Adrenal gland (tissue), 12 donors: ENCODE data around the gene SAMD11. TPM values are rescaled to one million over a fixed set of nuclear protein-coding genes. Genes with fewer than 3 reads are reported as not detected.
A peak's percentile ranks its signal among the peaks of the same experiment; 100 is the strongest.

Experiments
- DNase-seq, 7 donors: peaks; one replicate each; pipeline ENCODE4 v3.0.0-alpha.2; 2019 to 2020
- H3K27ac ChIP-seq, 5 donors: fragments of 200-600 bp; sonication (generic) in 4 of 5; 1 replicate in 3 of 5; 2 replicates in 2 of 5; pipeline versions ENCODE4 v1.5.1 to v1.8.0; 2016 to 2020; ENCODE audit warnings: mild to moderate bottlenecking in 1 of 5
- H3K27me3 ChIP-seq: fragments of 200-600 bp; 2 replicates; pipeline ENCODE4 v1.8.0; 2021
- H3K36me3 ChIP-seq, 2 donors: fragments of 200-600 bp; replicated peaks in 1 of 2; 1 replicate in 1 of 2; 2 replicates in 1 of 2; pipeline versions ENCODE4 v1.5.1 to v1.8.0; 2018 to 2022
- H3K4me1 ChIP-seq, 2 donors: fragments of 200-600 bp; replicated peaks in 1 of 2; 1 replicate in 1 of 2; 2 replicates in 1 of 2; pipeline versions ENCODE4 v1.5.1 to v1.8.0; 2018 to 2021
- H3K4me3 ChIP-seq, 4 donors: fragments of 200-600 bp; sonication (generic) in 3 of 4; one replicate each; pipeline ENCODE4 v1.5.1; 2016 to 2018
- H3K9me3 ChIP-seq, 3 donors: fragments of 200-600 bp; sonication (generic) in 1 of 3; replicated peaks in 1 of 3; 1 replicate in 2 of 3; 2 replicates in 1 of 3; pipeline versions ENCODE4 v1.5.1 to v1.8.0; 2016 to 2021
- POLR2A ChIP-seq, 2 donors: fragments of 450-650 bp; IDR thresholded peaks; one replicate each; pipeline ENCODE4 v1.6.1; 2017; ENCODE audit warnings: antibody characterized with exemption in 2 of 2, mild to moderate bottlenecking in 2 of 2, moderate library complexity in 1 of 2
- WGBS, 4 donors: extraction: QIAGEN DNeasy Blood & Tissue Kit in 2 of 4; methylation state at CpG; one replicate each; pipeline versions ENCODE4 v1.1.5 to v1.1.7; 2013 to 2017; 5-methylcytosine and 5-hydroxymethylcytosine counted together
- intact Hi-C, 2 donors: fragments of 100-400 bp; cut with DNase I; formaldehyde crosslinking; loops; one replicate each; pipeline versions ENCODE4 v1.14.1 to v1.15.0; 2022 to 2023
- polyA plus RNA-seq, 3 donors: library from polyadenylated mRNA; stranded (reverse); fragments of 200-250 nt in 2 of 3; fragments of 350-450 nt in 1 of 3; fragmentation: Illumina TruSeq in 1 of 3; extraction: RNeasy Lipid Tissue Mini Kit (QIAGEN cat#74804) in 1 of 3; gene quantifications; one replicate each; pipeline ENCODE4 v1.2.3, GENCODE V29; 2013 to 2014
- total RNA-seq, 9 donors: library from RNA; depleted of rRNA in 4 of 9; stranded (reverse); fragments of >200 nt in 4 of 9; fragments of 120-200 nt in 1 of 9; fragmentation: NEBNext Ultra II Directional in 1 of 9; extraction: Animal tissue kit (Norgen Biotek cat#: 25700) in 1 of 9; gene quantifications; one replicate each; pipeline versions ENCODE4 v1.1.0 to v1.2.4, GENCODE V29; 2013 to 2023
- TF ChIP-seq, protein P1 (sequence below), 6 experiments: fragments of 450-650 bp in 4 of 6; fragments of 200-600 bp in 2 of 6; sonication (generic) in 1 of 6; IDR thresholded peaks; 1 replicate in 5 of 6; 2 replicates in 1 of 6; pipeline versions ENCODE4 v1.5.1 to v1.8.0; 2016 to 2021; ENCODE audit warnings: antibody characterized with exemption in 6 of 6, mild to moderate bottlenecking in 2 of 6, moderate library complexity in 1 of 6
- donor health status: healthy with polysubstance abuse.
- donor health status: Bipolar disorder and iron deficiency.
- donor health status: DM: yes; HTN: yes; CAD: no.
- donor health status: DM: no; HTN: no; CAD: no.
- donor health status: DM: no; HTN: no; CAD: no.
- donor health status: DM: yes; HTN: yes; CAD: no.

The SAMD11 gene
- total and polyA plus RNA-seq, 12 donors: 1.8 to 96.6 (median 16.7) TPM

DNA sequence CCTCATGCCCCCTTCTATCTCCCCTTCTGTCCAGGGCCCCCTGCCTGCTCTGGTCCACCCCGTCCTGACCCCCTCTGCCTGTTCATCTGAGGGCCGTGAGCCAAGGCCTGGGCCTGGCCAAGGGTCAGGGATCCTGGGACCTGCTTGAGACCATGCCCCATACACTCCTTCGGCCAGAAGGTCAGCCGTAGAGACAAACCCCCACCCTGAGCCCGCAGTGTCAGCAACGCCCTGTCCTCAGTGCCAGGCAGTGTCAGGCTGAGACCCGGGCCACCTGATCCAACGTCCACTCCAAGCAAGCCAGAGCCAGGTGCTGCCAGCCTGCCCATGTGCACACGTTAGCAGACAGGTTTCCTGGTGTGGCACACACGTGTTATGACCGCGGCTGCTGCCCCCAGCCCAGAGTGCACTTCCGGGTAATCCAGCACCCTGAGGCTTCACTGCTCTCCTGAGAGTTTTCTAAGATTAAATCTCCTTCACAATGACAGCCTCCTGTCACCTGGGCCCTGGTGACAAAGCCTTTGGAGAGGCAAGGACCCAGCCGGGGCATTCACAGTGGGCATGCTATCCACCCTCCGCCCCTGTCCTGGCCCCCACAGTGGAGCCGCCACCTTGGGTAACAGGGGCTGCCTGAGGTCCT lies 10.1 kb upstream of the SAMD11 start:
- Histone ChIP-seq H3K27ac (no peak overlapping the region), H3K9me3 (no peaks in the 10 kb centered on the region), H3K27me3 (peaks cover 59% of the 10 kb centered on the region), H3K36me3 (no peaks in the 10 kb centered on the region), H3K4me3 (no peak overlapping the region), H3K4me1 (peaks cover 12 to 29% of the 10 kb centered on the region in 2 donors)
- intact Hi-C loops: no loop called here
- TF ChIP-seq, protein P1, sequence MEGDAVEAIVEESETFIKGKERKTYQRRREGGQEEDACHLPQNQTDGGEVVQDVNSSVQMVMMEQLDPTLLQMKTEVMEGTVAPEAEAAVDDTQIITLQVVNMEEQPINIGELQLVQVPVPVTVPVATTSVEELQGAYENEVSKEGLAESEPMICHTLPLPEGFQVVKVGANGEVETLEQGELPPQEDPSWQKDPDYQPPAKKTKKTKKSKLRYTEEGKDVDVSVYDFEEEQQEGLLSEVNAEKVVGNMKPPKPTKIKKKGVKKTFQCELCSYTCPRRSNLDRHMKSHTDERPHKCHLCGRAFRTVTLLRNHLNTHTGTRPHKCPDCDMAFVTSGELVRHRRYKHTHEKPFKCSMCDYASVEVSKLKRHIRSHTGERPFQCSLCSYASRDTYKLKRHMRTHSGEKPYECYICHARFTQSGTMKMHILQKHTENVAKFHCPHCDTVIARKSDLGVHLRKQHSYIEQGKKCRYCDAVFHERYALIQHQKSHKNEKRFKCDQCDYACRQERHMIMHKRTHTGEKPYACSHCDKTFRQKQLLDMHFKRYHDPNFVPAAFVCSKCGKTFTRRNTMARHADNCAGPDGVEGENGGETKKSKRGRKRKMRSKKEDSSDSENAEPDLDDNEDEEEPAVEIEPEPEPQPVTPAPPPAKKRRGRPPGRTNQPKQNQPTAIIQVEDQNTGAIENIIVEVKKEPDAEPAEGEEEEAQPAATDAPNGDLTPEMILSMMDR (IDR thresholded peaks at IDR 0.05): no peak
- TF ChIP-seq POLR2A (IDR thresholded peaks at IDR 0.05): no peak
- peak in 3 of 7 donors; percentile 4 to 11 (median 10) for DNase-seq
- 46 to 72% (median 67%) methylated on average over 6 to 16 of the region's 16 CpGs; no CpG with 5 or more reads in 1 of the 4 donors for WGBS, 4 donors

DNA sequence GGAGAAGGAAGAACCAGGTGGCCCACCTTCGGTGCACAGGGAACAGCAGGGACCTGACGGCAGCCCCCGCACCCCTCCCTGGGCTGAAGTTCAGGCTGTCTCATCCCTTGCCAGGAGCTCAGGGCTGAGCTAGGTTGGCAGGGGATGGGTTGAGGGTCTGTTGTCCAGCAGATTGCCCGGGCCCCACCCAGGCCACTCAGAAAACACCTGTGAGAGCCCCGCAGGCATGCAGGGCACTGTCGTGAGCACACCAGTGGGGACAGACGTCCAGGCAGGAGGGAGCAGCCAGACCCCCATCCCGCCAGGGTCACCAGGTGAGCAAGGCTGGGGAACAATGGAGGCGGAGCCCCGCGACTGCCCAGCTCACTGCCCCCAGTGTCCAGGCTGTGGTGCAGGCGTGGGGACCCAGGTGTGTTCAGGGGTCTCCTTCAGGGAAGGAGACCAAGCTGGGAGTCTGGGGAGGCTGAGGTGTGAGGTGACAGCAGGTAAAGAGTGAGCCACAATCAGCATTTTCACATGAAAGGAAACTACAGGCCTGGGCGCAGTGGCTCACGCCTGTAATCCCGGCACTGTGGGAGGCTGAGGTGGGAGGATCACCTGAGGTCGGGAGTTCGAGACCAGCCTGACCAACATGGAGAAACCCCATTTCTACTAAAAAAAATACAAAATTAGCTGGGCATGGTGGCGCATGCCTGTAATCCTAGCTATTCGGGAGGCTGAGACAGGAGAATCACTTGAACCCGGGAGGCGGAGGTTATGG lies 9.4 kb upstream of the SAMD11 start:
- H3K27me3 ChIP-seq: peaks cover 64% of the 10 kb centered on the region
- TF ChIP-seq, protein P1 (IDR thresholded peaks at IDR 0.05): no peak
- no peak for TF ChIP-seq POLR2A (IDR thresholded peaks at IDR 0.05)
- intact Hi-C loops: no loop called here
- H3K9me3 ChIP-seq: no peaks in the 10 kb centered on the region
- DNase-seq: peak in 3 of 7 donors; percentile 6 to 35 (median 11)
- no peak overlapping the region for H3K4me3 ChIP-seq
- peaks cover 12 to 29% of the 10 kb centered on the region in 2 donors for H3K4me1 ChIP-seq
- H3K27ac ChIP-seq: no peak overlapping the region
- WGBS, 4 donors: 67 to 85% (median 74%) methylated on average over 9 to 21 of the region's 21 CpGs
- no peaks in the 10 kb centered on the region for H3K36me3 ChIP-seq

DNA sequence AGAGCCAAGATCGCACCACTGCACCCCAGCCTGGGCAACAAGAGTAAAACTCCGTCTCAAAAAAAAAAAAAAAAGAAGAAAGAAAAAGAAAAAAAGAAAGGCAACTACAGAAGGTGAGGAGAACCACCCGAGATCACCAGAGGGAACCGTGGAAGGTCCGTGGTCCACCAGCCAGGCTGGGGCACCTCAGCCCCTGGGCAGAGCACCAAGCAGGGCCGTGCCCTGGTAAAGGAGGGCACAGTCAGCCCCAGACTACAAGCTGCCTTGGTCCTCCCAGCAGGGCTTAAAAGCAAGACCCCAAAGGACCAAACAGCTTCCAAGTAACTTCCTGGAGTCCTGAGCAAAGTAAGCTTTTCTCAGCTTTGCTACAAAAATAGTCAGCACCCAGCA lies 8.8 kb upstream of the SAMD11 start:
- DNase-seq: peak in 1 of 7 donors; percentile 8
- Histone ChIP-seq H3K4me1 (peaks cover 12 to 29% of the 10 kb centered on the region in 2 donors), H3K9me3 (no peaks in the 10 kb centered on the region), H3K27ac (no peak overlapping the region), H3K27me3 (peaks cover 67% of the 10 kb centered on the region), H3K4me3 (no peak overlapping the region), H3K36me3 (no peaks in the 10 kb centered on the region)
- TF ChIP-seq POLR2A (IDR thresholded peaks at IDR 0.05): no peak
- intact Hi-C loops: no loop called here
- WGBS, 4 donors: 69 to 79% (median 72%) methylated on average over 5 to 6 of the region's 6 CpGs

DNA sequence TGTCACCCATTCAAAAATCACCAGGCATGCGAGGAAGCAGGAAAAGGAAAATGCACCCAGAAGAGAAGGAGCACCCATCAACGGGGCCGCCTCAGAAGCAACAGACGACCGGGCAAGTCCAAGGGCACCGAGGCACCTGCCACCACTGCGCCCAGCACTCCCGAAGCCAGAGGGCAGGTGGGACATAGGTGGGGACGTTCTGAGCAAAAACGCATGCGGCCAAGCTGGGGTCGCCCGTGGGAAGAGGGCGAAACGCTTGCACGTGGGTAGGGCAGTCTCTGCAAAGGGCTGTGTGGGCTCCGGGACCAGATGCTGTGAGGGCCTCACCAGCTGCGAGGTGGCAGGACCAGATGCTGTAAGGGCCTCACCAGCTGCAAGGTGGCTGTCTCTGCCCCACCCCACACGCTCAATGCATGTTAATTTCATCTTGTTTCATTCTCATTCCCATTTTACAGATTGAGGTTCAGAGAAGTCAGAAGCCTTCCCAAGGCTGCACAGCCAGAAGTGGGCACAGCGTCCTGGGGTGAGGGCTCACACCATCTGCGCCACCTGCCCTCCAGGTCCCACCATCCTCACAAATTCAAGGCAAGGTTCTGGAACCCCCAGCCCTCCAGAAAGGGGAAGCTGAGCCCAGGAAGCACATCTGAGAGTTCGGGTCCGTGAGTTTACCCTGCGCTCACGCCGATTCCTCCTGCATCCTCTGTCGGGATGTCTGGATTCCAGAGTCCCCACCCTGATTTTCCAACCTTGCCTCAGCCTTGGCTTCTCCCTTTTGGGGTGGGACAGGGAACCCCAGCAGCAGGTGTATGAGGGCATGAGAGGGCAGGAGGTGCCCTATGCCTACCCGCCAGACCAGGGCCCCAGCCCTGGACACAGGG lies 8.2 kb upstream of the SAMD11 start:
- peaks cover 66% of the 10 kb centered on the region for H3K27me3 ChIP-seq
- intact Hi-C loops: no loop called here

More for the DNA sequence above, 8.2 kb upstream of the SAMD11 start:
- Histone ChIP-seq H3K36me3 (no peaks in the 10 kb centered on the region), H3K27ac (no peak overlapping the region), H3K9me3 (no peaks in the 10 kb centered on the region), H3K4me1 (peaks cover 12 to 33% of the 10 kb centered on the region in 2 donors), H3K4me3 (no peak overlapping the region)
- DNase-seq: peak in 3 of 7 donors; percentile 6 to 46 (median 10)
- TF ChIP-seq POLR2A (IDR thresholded peaks at IDR 0.05): no peak
- 74 to 81% (median 75%) methylated on average over 21 to 28 of the region's 28 CpGs for WGBS, 4 donors
